ENCODE data around the gene PTPRU. TPM values are rescaled to one million over a fixed set of nuclear protein-coding genes. Genes with fewer than 3 reads are reported as not detected.

Gene PTPRU
- total and polyA plus RNA-seq, 4 donors = 1.6 to 15.1 (median 6.0) TPM

- Histone ChIP-seq H3K4me3 (ENCODE audit: low read depth in 1 of 3, low read length in 3 of 3) (no peak overlapping the region), H3K27me3 (ENCODE audit: control insufficient read depth in 4 of 4, insufficient read depth in 4 of 4, low read length in 3 of 4) (peaks cover 0 to 4% (median 0%) of the 10 kb centered on the region in 4 donors), H3K4me1 (ENCODE audit: control insufficient read depth in 4 of 4, insufficient read depth in 4 of 4, low read length in 3 of 4) (no peaks in the 10 kb centered on the region), H3K9me3 (ENCODE audit: control insufficient read depth in 4 of 4, low read length in 3 of 4) (no peaks in the 10 kb centered on the region), H3K36me3 (ENCODE audit: control insufficient read depth in 4 of 4, insufficient read depth in 3 of 4, low read depth in 1 of 4, low read length in 3 of 4) (no peaks in the 10 kb centered on the region), H3K9ac (ENCODE audit: low read depth in 1 of 2, low read length in 2 of 2) (no peak overlapping the region), H3K27ac (ENCODE audit: low read depth in 1 of 2, low read length in 2 of 2) (no peak overlapping the region)
- 88% methylated on average over 6 of the region's 6 CpGs for WGBS
- TF ChIP-seq GABPA (IDR thresholded peaks at IDR 0.05 in 1 of 2, conservative IDR thresholded peaks at IDR 0.05 in 1 of 2) (no peak), CTCF (IDR thresholded peaks at IDR 0.05; ENCODE audit: low read depth, low read length, missing input control) (no peak), FOXA2 (IDR thresholded peaks at IDR 0.05) (no peak), ATF3 (IDR thresholded peaks at IDR 0.05) (no peak), RXRA (IDR thresholded peaks at IDR 0.05) (no peak), ZBTB33 (IDR thresholded peaks at IDR 0.05) (no peak), NR2F2 (IDR thresholded peaks at IDR 0.05) (no peak), JUND (IDR thresholded peaks at IDR 0.05) (no peak), FOXA1 (IDR thresholded peaks at IDR 0.05) (no peak), EGR1 (IDR thresholded peaks at IDR 0.05; ENCODE audit: low read depth in 2 of 2) (no peak), YY1 (IDR thresholded peaks at IDR 0.05) (no peak), SP1 (IDR thresholded peaks at IDR 0.05) (no peak), RAD21 (IDR thresholded peaks at IDR 0.05) (no peak), HNF4G (IDR thresholded peaks at IDR 0.05) (no peak), MAX (IDR thresholded peaks at IDR 0.05) (no peak), REST (IDR thresholded peaks at IDR 0.05) (no peak), HNF4A (conservative IDR thresholded peaks at IDR 0.05) (no peak), TAF1 (conservative IDR thresholded peaks at IDR 0.05) (no peak)
- DNase-seq (ENCODE audit: low spot score) = no peak
These were observed 127.9 kb downstream of the PTPRU start for GRCh38 chr1:29364101-29364678.
